Pancreas (tissue), 10 donors: Measurements from ENCODE around the gene CKAP2L. TPM values are rescaled to one million over a fixed set of nuclear protein-coding genes. Genes with fewer than 3 reads are reported as not detected.

ENCODE experiments used
- ATAC-seq, 4 donors: fragments of 200-7000 bp; cut with Tn5 transposase; one replicate each; pipeline versions ENCODE4 v1.8.0 to v1.9.1; 2020; ENCODE audit warnings: mild to moderate bottlenecking in 4 of 4, moderate library complexity in 4 of 4
- DNase-seq, 6 donors: peaks; one replicate each; pipeline ENCODE4 v3.0.0-alpha.2; 2020
- FAIRE-seq: peaks from 2 replicates; lab custom pipeline; 2012; peaks lifted over from hg19 to GRCh38; lab: Jason Lieb, UNC
- H3K27ac ChIP-seq, 4 donors: fragments of 200-600 bp; sonication (generic); 1 replicate in 3 of 4; 2 replicates in 1 of 4; pipeline versions ENCODE4 v1.5.0 to v1.8.0; 2020
- H3K27me3 ChIP-seq, 4 donors: fragments of 200-600 bp; one replicate each; pipeline ENCODE4 v1.8.0; 2021
- H3K36me3 ChIP-seq, 3 donors: fragments of 200-600 bp; sonication (generic) in 1 of 3; one replicate each; pipeline versions ENCODE4 v1.5.0 to v1.8.0; 2020 to 2021
- H3K4me1 ChIP-seq, 3 donors: fragments of 200-600 bp; one replicate each; pipeline ENCODE4 v1.8.0; 2021
- H3K4me3 ChIP-seq, 4 donors: fragments of 200-600 bp; sonication (generic) in 2 of 4; one replicate each; pipeline versions ENCODE4 v1.5.0 to v1.8.0; 2020 to 2021
- H3K9me3 ChIP-seq, 4 donors: fragments of 200-600 bp; one replicate each; pipeline ENCODE4 v1.8.0; 2021
- CTCF ChIP-seq, 4 donors: fragments of 200-600 bp; sonication (generic) in 3 of 4; IDR thresholded peaks; one replicate each; pipeline versions ENCODE4 v1.5.0 to v1.8.0; 2021; ENCODE audit warnings: antibody characterized with exemption in 4 of 4
- WGBS, 2 donors: extraction: QIAGEN DNeasy Blood & Tissue Kit; methylation state at CpG; one replicate each; pipeline ENCODE4 v1.1.7; 2013; 5-methylcytosine and 5-hydroxymethylcytosine counted together
- intact Hi-C, 3 donors: fragments of 100-400 bp; cut with DNase I; formaldehyde crosslinking; loops; one replicate each; pipeline versions ENCODE4 v1.11.1 to v1.14.2; 2022
- polyA plus RNA-seq, 2 donors: library from polyadenylated mRNA; stranded (reverse); fragments of 200-250 nt; gene quantifications; one replicate each; pipeline ENCODE4 v1.2.3, GENCODE V29; 2013
- total RNA-seq, 6 donors: library from RNA; stranded (reverse); fragmentation: NEBNext Ultra II Directional in 4 of 6; extraction: Animal tissue kit (Norgen Biotek cat#: 25700) in 4 of 6; gene quantifications; one replicate each; pipeline versions ENCODE4 v1.2.1 to v1.2.4, GENCODE V29; 2021 to 2023
- donor health status: healthy with polysubstance abuse.
- donor health status: DM: no; HTN: no; CAD: no; lungs with moderate emphysema.
- donor health status: DM: no; HTN: no; CAD: no.
- donor health status: control.
- donor health status: control.
- donor health status: Bipolar disorder and iron deficiency.
- donor health status: DM: yes; HTN: yes; CAD: no.
- donor health status: DM: no; HTN: no; CAD: no.
- donor health status: DM: no; HTN: no; CAD: no.
- donor health status: DM: yes; HTN: yes; CAD: no.

Gene CKAP2L
- total and polyA plus RNA-seq, 8 donors = 0.04 to 0.64 (median 0.12) TPM; not detected in 2

- no peak for TF ChIP-seq CTCF (IDR thresholded peaks at IDR 0.05)
- ATAC-seq (no peak), DNase-seq (no peak), FAIRE-seq (no peak)
- H3K4me1 ChIP-seq = no peaks in the 10 kb centered on the region
- H3K36me3 ChIP-seq = no peaks in the 10 kb centered on the region
- H3K27ac ChIP-seq = no peak overlapping the region
- intact Hi-C loops = no loop called here
- no peaks in the 10 kb centered on the region for H3K27me3 ChIP-seq
- H3K9me3 ChIP-seq = no peaks in the 10 kb centered on the region
- no peak overlapping the region for H3K4me3 ChIP-seq
- WGBS, 2 donors = 85 to 87% methylated on average over 4 of the region's 4 CpGs
These were observed 23.5 kb upstream of the CKAP2L start for GRCh38 chr2:112787729-112788393.

GRCh38 chr2:112787294-112787693, 22.9 kb upstream of the CKAP2L start:
- H3K4me1 ChIP-seq = no peaks in the 10 kb centered on the region
- no peaks in the 10 kb centered on the region for H3K9me3 ChIP-seq
- no peak overlapping the region for H3K27ac ChIP-seq
- H3K4me3 ChIP-seq = no peak overlapping the region
- WGBS, 2 donors = 85 to 86% methylated on average over 3 of the region's 3 CpGs
- no peaks in the 10 kb centered on the region for H3K36me3 ChIP-seq
- no peaks in the 10 kb centered on the region for H3K27me3 ChIP-seq
- no peak for TF ChIP-seq CTCF (IDR thresholded peaks at IDR 0.05)
- DNase-seq (no peak), ATAC-seq (no peak), FAIRE-seq (no peak)
- intact Hi-C loops = no loop called here

DNA sequence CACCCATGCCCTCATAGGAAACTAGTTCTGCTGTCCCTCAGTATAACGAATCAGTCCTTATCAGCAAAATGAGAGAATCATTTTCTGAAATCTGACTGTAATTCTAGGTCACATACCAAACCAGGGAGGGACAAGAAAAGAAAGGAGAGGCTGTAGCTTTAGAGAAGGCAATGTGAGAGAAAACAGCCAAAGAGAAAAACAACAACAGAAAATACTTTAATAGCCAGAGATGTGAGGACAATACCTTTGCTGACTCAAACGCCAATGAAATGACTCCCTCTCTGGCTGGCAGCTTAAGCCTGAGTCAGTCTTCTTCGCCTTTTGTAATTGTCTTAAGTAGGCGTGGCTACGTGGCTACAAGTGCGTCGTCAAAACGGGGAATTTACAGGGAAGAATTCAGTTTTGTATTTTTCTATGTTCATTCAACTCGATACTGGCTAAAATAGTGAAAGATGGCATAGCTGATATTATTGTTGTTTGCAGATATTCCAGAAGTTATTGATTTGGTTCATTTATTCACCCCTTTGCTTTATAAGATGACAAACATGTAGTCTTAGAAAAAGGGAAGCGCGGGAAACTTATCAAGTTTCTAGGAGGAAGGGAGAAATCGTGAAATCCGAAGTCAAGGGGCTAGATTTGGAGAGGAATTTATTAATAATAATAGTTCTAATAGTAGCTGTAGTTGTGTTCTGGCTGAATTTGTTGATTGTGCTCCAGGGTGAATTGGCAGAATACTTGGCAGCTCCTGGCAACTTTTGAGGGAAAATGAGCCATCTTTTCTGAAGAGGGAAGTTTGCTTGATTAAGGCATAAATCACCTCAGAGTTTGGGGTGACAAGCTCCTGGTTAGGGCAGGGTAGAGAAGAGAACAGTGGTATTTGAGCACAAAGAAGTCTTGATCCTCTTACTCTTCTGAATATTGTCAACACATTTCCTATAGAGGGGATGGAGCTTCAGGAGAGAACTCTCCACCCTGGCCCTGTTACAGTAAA, 20.1 kb upstream of the CKAP2L start, which contains the start of gene IL1A:
Gene IL1A (minus strand): TSS at position 295 of the 991 bp plus-strand sequence. CDS start 723 bp downstream, outside the sequence.
- no peak within 1 kb of the TSS for H3K4me3 ChIP-seq
- WGBS, 2 donors = 27 to 28% methylated on average over 13 of the region's 13 CpGs
- no peaks in the 10 kb centered on the region for H3K9me3 ChIP-seq
- no peaks in the 10 kb centered on the region for H3K4me1 ChIP-seq
- DNase-seq (no peak), FAIRE-seq (no peak), ATAC-seq (peak in 2 of 4 donors; percentile 61 to 73)
- TF ChIP-seq CTCF (IDR thresholded peaks at IDR 0.05) = no peak
- H3K27me3 ChIP-seq = no peaks in the 10 kb centered on the region
- H3K36me3 ChIP-seq = no peaks in the 10 kb centered on the region
- H3K27ac ChIP-seq = no peak within 1 kb of the TSS
- intact Hi-C loops = no loop called here

DNA sequence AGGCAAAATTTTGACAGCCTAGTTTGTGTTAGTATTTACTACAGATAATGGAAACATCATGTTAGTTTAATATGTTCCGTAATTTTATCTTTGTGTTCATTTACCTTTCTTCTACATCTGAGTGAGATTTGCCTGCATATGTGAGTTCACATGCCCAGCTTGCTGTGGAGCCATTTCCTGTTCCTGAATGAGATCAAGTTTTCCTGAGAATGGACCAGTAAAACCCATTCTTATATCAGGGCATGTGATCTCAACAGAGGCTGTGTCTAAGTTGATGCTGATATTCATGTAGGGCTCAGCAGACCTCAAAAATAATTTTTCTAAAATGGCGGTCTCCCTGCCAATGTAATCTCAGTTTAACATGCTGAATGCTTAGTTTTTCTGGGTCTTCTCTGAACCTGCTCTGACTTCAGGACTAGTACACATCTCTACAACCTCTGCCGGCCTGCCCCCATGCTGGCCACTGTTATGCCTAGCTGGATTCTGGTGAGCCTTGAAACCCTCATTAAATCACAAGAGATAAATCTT, 18.8 kb upstream of the CKAP2L start:
- WGBS, 2 donors = 74 to 82% methylated on average over 3 of the region's 3 CpGs
- H3K36me3 ChIP-seq = no peaks in the 10 kb centered on the region
- no peak overlapping the region for H3K27ac ChIP-seq
- no peaks in the 10 kb centered on the region for H3K27me3 ChIP-seq
- intact Hi-C loops = no loop called here
- H3K9me3 ChIP-seq = no peaks in the 10 kb centered on the region
- no peak overlapping the region for H3K4me3 ChIP-seq
- TF ChIP-seq CTCF (IDR thresholded peaks at IDR 0.05) = no peak
- FAIRE-seq = no peak
- ATAC-seq = no peak
- no peaks in the 10 kb centered on the region for H3K4me1 ChIP-seq
- DNase-seq = no peak
